Measurements from ENCODE around the gene ARL8A.
"Not testable (repeated sequence)": the region's sequence is repeated elsewhere in the genome, so short reads cannot be mapped to it uniquely, and the experiment has no call there.

The ARL8A gene

GRCh38 chr1:202133001-202133400, 11.5 kb downstream of the ARL8A start:
- no peak for DNase-seq

- DNase-seq = peak; percentile 51
Measured at GRCh38 chr1:202131956-202132821, 12.3 kb downstream of the ARL8A start.

GRCh38 chr1:202130816-202131522, 13.6 kb downstream of the ARL8A start:
- DNase-seq = no peak

GRCh38 chr1:202130297-202130721, 14.2 kb downstream of the ARL8A start:
- DNase-seq = no peak

- no peak for DNase-seq
Measured at GRCh38 chr1:202129453-202130296, 14.9 kb downstream of the ARL8A start.

GRCh38 chr1:202127836-202128622, 16.5 kb downstream of the ARL8A start:
- no peak for DNase-seq

GRCh38 chr1:202127061-202127460, 17.5 kb downstream of the ARL8A start:
- DNase-seq = no peak

GRCh38 chr1:202126426-202126825, 18.1 kb downstream of the ARL8A start:
- DNase-seq = no peak

GRCh38 chr1:202125611-202126010, 18.9 kb downstream of the ARL8A start:
- DNase-seq = no peak

- peak; percentile 50 for DNase-seq
Measured at GRCh38 chr1:202124142-202124541, 20.4 kb downstream of the ARL8A start.

GRCh38 chr1:202123336-202123813, 21.2 kb downstream of the ARL8A start:
- no peak for DNase-seq

- no peak for DNase-seq
Measured at GRCh38 chr1:202122639-202123335, 21.8 kb downstream of the ARL8A start, which contains the start of gene GPR37L1. Gene GPR37L1 (plus strand): TSS chr1:202122917. CDS start chr1:202122964, 47 bp downstream.

- DNase-seq = no peak
Measured at GRCh38 chr1:202121006-202121405, 23.5 kb downstream of the ARL8A start.

- DNase-seq = no peak
Measured at GRCh38 chr1:202117898-202118371, 26.6 kb downstream of the ARL8A start.

- no peak for DNase-seq
Measured at GRCh38 chr1:202116287-202116686, 28.2 kb downstream of the ARL8A start.

- DNase-seq = no peak
Measured at GRCh38 chr1:202113690-202114300, 30.7 kb downstream of the ARL8A start.

GRCh38 chr1:202112859-202113689, 31.5 kb downstream of the ARL8A start:
- no peak for DNase-seq

GRCh38 chr1:202111589-202111988, 32.9 kb downstream of the ARL8A start:
- not testable (repeated sequence) for DNase-seq

GRCh38 chr1:202110977-202111376, 33.6 kb downstream of the ARL8A start:
- no peak for DNase-seq

Measured in NCI-H82 (cell line).